NCI-H146 (cell line): ENCODE results near the gene TUBA3E.
A peak's percentile ranks its signal among the peaks of the same experiment; 100 is the strongest.
"Not testable (repeated sequence)": the region's sequence is repeated elsewhere in the genome, so short reads cannot be mapped to it uniquely, and the experiment has no call there.

Experiments used
- DNase-seq: peaks from one replicate; lab custom pipeline; 2025; lab: John Stamatoyannopoulos, UW

Gene TUBA3E

DNA sequence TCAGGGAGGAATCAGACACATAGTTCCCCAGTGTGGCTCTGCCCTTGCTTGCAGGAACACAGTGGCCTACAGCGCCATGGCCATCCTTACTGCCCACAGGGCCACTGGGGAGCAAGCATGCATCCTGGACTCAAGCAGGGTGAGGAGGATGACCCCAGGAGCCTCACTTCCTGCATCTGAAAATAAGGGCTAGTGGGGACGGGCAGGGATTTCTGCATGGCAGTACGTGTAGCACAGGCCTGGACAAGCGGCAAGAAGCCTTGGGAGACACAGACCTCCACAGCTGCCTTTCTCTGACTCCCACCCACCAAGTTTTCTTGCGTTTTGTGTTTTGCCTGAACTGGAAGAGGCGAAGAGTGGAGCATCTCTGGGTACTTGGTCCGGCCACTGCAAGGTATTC is 35.8 kb downstream of the TUBA3E start:
- not testable (repeated sequence) for DNase-seq

DNA sequence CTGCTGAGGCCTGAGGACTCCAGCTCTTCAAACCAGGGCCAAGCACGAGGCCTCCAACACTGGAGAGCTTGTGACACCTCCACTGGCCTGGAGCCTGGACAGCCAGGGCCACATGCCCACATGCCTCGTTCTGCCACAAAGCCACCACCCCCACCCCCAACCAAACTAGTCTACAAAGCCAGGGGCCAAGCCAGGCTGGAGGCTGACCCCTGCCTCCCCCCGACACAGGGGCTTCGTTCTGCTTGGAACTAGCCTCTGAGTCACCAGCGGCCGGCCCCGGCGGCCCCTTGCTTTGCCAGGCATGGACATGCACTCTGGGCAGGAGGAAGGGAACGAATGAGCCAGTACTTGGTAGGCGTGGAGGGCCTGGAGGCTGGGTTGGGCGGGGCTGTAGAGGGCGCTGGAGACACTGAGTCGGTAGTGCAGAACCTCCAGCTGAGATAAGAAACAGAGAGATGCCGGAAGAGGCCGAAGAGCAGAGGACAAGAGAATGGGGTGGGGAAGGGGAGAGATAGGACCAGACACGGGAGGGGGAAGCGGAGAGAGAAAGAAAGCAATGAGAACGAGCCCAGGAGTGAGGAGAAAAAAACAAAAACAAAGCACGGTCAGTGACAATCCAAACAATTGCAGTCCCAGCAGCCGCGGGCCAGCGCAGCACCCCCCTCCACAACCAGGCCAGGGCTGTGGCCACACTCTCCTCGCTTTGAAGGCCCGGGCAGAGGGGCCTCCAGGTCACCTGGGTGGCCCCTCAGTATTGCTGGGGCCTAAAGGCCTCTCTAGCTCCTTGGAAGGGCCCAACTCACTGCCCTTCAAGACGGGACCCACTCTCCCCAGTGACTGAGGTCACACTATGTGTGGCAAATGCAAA is 37.2 kb downstream of the TUBA3E start:
- not testable (repeated sequence) for DNase-seq

DNA sequence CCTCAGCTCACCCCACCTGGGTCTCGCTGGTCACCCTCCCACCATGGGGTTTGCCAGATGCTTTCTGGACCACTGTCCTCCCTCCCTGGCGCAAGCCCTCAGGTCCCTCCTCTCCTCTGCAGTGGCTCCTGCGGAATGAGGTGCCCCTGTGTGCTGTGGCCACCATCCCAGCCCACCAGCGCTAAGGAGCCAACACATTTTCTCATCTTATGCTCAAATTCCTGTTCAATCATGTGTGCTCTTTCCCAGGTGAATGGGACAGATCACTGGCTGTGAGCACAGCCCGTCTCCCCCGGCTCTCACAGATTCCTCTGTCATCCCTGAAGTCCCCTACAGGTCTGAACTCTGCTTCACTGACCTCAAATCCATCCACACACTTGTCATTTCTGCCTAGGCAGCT is 38.1 kb downstream of the TUBA3E start:
- DNase-seq: no peak

DNA sequence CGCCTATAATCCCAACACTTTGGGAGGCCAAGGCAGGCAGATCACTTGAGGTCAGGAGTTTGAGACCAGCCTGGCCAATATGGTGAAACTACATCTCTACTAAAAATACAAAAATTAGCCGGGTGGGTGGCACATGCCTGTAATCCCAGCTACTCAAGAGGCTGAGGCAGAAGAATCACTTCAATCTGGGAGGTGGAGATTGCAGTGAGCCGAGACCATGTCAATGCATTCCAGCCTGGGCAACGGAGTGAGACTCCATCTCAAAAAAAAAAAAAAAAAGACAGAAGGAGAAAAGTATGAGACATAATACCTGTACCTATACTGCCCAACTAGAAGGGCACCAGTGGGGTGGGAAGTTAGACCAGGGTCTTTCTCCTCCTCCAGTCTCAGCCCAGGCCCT is 38.9 kb downstream of the TUBA3E start:
- DNase-seq: not testable (repeated sequence)

DNA sequence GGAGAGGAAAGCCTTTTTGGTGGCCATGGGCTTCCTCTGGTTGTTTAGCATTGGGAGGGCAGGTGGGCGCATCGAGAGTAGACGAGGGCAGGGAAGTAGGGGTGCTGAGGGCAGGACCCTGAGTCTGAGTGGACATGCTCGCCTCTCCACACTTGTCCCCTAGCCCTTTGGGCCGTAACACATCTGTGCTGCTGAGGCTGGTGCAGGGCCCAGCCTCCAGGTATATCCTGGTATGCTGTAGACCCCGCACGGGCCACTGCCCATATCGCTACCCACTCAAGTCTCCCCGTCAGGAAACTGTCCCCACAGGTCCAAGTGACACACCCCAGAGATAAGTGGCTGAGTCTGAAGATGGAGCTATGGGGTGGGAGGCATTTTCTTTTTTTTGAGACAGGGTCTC is 39.6 kb downstream of the TUBA3E start:
- DNase-seq: no peak

DNA sequence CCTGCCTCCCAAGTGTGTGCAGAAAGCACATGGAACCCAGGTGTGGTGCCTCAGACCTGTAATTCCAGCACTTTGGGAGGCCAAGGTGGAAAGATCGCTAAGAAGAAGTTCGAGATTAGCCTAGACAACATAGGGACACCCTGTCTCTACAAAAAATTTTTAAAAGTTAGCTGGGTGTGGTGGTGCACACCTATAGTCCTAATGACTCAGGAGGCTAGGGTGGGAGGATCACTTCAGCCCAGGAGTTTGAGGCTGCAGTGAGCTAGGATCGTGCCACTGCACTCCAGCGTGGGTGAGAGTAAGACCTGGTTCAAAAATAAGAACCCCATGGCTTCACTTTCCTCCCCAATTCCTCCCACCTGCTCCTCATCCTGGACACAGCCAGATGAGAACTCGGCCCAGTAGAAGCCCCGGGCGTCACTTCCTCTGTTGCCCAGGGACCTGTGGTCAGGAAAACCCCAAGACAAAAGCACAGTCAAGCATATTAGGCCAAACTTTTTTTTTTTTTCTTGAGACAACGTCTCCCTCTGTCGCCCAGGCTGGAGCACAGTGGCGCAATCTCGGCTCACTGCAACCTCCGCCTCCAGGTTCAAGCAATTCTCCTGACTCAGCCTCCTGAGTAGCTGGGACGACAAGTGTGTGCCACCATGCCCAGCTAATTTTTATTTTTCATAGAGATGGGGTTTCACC is 40.3 kb downstream of the TUBA3E start:
- DNase-seq: not testable (repeated sequence)

DNA sequence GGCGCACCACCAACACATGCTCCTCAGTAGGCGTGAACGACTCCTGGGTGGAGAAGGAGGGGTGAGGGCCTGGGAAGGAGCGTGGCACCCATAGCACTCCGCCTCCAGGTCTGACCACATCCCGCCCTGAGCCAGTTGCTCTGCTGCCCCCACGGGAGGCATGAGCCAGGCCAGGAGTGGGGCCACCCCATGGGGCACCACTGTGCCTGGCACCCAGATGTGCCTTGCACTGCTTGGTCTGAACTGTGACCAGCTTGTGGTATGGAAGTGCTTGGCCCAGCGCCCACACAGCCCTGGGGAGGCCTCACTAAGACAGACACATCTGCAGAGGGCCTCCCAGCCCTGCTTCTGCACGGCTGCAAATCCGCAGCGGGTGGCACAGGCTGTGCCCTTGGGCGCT is 40.9 kb downstream of the TUBA3E start:
- not testable (repeated sequence) for DNase-seq

DNA sequence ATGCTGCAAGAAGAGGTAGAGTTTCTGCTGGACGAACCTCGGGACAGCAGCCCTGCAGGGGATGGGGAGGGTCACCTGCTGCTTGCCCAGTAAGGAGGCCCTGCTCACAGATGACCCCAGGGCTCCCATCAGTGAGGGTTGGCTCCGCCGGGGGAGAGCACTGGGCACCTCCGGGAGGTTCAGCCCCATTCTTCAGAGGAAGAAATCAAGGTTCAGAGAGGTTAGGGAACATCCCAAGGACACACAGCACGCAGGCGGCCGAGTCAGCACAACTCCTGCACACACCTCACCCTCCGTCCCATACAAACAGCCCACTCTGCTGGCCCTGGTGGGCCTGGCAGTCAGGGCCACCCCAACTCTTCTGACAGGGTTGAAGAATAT is 41.6 kb downstream of the TUBA3E start:
- DNase-seq: no peak

DNA sequence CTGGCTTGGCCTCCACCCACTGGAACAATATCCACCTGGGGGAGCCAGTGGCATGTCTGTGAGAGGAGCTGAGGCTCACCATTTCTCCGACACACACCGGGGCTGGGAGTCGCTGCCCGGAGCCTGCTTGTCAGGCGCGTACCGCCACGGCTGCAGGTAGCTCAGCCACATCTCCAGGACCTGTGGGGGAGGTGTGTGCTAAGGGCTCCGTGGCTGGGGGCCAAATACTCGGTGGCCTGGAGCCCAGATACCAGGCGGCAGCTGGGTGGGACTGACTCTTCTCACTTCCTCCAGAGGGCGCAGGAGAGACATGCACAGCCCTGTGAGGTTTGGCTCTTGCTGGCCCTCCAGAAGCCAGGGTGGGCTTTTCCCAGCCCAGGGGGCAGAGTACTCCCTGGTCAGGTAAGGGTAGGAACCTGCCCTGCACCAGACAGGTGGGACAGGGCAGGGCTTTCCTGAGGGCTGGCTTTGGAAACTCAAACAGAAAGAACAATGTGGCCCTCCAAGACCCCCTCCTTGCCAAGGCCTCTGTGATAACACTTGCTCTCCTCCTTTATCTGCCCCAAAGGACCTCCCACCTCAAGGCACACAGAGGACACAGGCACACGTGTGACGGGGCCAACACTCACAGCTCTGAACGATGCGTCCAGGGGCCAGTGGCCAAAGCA is 42.1 kb downstream of the TUBA3E start:
- DNase-seq: peak; percentile 21

DNA sequence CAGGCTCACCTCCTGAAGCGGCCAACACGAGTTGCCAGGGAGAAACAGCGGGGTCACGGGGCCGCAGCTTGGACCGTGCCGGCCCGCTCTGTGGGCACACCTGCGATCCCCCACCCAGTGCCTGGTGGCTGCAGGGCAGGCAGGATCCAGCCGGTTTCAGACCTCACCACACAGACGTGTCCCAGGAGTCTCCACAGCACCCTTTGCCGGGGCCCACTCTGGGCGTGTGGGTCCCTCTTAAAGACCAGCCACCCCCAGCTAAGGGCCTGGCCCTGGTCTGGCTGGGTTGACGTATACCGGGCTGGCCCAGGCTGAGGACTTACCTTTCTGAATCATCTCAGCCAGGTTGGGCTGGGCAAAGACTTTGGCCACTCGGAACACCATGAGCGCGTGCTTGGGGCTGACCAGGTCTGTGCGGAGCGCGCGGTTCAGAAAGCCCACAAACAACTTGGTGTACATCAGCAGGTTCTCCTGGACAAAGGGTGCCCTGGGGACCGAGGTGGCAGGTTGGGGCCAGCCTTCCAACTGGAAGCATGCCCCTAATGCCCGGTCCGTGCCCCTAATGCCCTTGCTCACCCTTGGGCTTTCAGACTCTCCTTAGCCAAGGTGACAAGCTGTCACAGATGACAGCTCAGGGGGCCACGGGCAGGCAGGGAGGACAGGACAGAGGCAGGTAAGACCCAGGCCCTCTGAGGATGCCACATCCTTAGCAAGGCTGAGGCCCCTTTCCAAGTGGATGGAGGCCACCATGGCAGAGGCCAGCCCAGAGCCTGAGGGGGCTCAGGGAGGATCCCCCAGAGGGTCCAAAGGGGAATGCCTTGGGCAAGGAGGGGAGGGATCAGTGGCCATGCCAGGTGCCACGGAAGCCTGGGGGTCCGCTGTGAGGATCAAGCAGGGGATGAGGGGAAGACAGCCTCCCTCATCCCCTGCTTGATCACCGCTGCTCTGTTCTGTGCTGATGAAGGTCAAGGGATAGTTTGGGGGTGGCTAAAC is 43.2 kb downstream of the TUBA3E start:
- DNase-seq: no peak

DNA sequence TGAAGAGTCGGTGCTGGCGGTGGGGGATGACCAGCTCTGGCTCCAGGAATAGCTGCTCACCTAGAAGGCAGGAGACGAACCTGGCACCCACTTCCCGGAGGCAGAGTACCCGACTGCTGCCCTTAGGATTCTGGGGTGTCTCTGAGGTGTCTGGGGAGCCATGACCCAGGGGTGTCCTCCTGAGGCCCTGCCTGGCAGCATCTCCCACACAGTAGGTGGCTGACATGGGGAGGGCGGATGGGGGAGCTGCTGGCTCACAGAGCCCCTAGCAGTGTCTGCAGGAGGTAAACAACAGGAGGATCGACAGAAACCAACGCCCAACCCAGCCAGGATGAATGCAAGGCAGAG is 43.8 kb downstream of the TUBA3E start:
- not testable (repeated sequence) for DNase-seq

DNA sequence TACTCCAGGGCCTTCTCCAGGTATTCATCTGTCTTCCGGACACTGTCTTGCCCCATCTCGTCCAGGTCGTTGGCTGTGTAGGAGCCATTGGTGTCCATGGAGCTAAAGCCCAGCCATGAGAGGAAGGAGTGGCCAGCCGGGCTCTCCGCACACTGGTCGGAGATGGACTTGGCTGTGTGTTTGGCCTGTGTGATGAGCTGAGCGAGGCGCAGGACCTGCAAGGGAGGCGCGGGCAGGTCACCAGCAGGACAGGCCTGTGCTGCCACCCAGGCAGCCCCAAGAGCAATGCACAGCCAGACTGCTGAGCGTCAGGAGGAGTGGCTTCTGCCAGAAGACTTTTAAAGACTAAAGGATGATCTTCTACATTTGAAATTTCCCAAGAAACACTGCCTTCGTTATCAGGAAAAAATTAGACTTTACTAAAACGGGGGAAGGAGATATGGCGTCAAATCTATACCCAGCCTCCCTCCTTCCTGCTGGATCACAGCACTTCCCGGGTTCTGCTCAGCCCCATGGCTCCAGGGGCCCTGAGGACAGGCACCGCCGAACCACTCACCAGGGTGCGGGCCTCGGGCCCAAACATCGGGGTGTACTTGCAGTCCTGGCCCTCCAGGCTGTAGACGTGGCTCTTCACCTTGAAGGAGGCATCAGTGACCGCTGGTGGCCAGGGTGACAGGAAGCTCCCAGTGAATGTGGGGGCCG is 44.4 kb downstream of the TUBA3E start:
- DNase-seq: not testable (repeated sequence)

DNA sequence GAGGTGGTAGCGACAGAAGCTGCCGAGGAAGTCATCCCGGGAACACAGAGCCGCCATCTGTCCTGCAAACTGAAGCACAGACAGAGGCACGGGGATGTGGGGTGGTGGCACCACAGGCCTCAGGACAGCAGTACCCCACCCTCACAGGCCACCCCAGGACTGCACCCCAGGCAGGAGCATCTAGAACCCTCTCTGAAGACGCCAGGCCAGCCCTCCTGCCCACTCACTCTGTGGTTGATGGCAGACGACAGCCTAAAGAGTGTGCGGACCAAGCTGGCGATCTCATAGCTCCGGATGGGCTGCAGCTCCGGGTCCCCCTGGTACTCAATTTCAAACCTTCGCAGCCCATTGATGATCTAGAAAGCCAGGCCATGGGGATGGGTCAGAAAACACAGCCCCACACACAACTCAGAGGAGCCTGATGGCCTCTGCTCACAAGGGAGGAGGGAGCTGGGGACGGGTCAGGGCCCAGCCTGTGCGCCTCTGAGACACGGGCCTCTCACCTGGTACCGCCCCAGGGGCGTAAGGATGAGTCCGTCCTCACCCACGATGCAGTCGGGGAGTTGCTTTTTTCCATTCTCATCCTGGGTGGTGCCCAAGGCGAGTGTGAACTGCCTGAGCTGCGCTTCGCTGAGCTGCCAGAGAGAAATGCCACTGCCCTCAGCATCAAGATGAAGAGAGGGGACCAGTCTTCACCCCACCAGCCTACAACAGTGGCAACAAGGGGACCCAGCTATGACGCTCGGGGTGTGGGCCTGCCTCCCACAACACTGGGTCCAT is 45.2 kb downstream of the TUBA3E start:
- no peak for DNase-seq

DNA sequence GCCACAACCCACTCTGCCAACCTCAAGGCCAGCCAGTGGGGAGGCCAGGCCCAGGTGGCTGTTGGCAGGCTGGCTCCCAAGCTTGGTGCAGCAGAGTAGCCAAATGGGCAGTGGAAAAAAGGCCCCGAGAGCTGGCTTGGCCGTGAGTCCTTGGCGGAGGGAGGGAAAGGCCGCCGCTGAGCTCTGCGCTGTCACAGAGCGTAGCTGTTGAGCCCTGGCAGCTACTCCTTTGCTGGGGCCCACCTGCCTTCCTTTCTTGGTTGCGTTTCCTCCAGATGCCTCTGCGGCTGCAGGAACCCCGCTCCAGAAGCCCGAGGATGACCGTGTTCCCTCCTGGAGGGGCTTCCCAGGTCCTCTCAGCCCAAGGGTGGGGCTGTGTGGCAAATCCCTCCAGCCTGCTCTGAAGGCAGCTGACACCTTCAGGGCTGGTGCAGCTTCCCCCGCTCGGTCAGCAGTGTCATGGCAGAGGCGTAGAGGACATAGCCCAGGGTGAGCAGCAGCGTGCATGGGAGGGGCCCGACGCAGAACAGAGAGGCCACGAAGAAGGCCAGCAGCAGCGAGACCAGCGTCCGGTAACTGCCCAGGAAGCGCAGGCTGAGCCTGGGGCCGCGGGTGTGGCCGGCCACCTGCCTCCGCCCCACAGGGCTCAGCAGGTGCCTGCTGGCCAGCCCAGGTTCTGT is 46.0 kb downstream of the TUBA3E start:
- not testable (repeated sequence) for DNase-seq

DNA sequence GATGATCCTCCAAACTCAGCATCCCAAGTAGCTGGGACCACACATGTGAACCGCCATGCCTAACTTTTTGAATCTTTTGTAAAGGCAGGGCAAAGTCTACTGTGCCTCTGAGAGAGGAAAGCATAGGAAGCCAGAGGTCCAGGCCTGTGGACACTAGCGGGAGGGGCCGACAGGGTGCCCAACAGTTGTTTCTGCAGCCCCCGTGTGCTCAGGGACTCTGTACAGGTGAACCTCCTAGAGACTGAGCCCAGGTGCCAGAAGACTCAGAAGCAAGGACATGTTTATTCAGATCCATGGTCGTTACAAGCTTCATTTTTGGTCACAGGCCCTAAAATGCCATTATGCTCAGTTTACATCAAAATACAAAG is 47.1 kb downstream of the TUBA3E start:
- DNase-seq: not testable (repeated sequence)

DNA sequence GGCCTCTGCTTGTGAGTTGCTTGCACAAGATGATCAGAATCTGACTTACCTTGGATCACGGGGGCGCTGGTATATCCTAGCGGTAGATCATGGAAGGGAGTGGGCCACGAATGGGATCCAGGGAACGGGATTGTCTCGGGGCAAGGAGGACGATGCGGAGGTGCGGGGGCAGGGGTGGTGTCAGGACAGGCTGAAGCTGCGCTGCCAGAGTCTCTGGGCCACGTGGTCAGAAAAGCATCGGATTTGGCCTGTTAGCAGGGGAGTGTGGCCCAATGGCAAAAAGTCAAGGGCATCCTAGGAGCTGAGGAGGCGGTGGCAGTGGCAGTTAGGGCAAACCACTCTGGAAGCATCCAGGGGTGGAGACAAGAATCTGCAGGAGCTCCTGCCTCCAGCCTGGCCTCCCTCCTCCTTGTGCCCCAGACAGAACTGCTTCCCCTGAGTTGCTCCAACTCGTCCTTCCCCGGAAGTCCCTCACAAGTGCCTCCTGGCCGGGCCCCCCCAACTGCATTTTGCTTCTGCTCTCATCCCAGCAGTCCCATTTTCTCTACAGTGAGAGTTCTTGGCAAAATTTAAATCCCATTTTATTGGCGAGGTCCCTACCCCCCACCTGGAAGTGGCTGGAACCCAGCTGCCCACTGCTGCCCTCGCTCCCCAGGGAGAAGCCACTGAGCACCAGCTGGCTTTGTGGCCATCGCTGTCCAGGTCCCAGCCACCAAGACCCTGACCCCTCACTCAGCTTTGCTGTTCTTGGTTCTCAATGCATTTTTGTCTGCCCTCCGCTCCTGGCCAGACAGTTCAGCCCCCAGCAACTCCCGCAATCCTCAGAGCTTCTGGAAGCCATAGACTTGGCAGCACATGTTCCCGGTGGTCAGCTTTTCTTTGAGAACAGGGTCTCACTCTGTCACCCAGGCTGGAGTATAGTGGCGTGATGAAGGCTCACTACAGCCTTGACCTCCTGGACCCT is 47.8 kb downstream of the TUBA3E start:
- no peak for DNase-seq

DNA sequence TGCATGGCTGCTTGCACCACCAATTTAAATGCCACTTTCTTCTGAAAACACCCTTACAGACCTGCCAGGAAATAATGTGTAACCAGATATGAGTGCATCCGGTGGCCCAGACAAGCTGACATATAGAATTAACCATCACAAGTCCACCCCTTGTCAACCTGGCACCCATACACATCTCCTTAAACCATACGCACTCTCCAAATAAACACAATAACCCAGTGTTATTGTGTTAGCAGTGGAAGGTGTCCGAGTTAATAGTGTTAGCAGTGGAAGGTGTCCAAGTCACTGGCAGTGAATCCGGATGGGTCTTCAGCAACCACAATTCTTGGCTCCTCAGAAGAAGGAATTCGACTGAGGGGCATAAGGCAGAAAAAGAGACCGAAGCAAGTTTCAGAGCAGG is 49.7 kb downstream of the TUBA3E start:
- not testable (repeated sequence) for DNase-seq

DNA sequence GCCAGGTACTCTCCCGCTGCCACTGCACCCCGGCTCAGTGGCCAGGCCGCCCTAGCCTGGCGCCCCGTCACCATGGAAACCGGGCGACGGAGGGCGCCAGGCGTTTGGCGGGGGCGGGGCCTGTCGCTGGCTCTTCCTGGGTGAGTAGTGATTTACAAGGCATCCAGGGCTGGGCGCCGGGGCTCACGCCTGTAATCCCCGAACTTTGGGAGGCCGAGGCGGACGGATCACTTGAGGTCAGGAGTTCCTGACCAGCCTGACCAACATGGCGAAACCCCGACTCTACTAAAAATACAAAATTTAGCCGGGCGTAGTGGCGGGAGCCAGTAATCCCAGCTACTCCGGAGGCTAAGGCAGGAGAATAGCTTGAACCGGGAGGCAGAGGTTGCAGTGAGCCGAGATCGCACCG is 53.2 kb downstream of the TUBA3E start, which contains the start of gene CCDC74B:
TSS of gene CCDC74B (minus strand) at position 107 of the 409 bp plus-strand sequence. CDS start 116 bp downstream, outside the sequence.
- DNase-seq: peak; percentile 64
